Measurements from ENCODE around the gene NCAN. TPM values are rescaled to one million over a fixed set of nuclear protein-coding genes. Genes with fewer than 3 reads are reported as not detected.

NCAN gene
- total and polyA plus RNA-seq, 7 donors, result 0.03 TPM; not detected in 6

DNA sequence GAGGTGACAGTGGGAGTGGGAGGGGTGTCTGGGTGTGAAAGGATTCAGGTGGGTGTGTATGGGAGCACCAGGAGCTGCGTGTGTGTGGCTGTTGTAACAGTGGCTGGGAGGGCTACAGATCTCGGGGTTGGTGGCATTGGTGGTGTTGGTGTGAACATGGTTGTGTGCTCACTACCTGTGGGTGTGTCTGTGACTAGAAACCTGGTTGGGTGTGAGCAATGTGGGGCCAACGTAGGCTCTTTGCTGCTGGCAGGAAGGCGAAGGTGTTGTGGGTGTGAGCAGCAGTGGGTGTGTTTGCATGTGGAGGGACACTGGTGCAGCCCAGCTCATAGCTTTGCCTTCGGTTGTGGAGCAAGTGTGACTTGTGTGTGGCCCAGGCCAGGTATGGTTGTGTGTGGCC, 4.8 kb upstream of the NCAN start:
- intact Hi-C loops (cut with DNase I), result no loop called here
- Histone ChIP-seq H3K27ac (no peak overlapping the region), H3K9me3 (no peaks in the 10 kb centered on the region), H3K4me3 (no peak overlapping the region), H3K36me3 (ENCODE audit: insufficient read depth in 1 of 2, low read depth in 1 of 2) (peaks cover 0 to 4% of the 10 kb centered on the region in 2 donors), H3K27me3 (ENCODE audit: insufficient read depth in 3 of 3, low read length in 2 of 3) (peaks cover 0 to 23% (median 9%) of the 10 kb centered on the region in 3 donors), H3K4me1 (peaks cover 10% of the 10 kb centered on the region)
- TF ChIP-seq, protein P1, sequence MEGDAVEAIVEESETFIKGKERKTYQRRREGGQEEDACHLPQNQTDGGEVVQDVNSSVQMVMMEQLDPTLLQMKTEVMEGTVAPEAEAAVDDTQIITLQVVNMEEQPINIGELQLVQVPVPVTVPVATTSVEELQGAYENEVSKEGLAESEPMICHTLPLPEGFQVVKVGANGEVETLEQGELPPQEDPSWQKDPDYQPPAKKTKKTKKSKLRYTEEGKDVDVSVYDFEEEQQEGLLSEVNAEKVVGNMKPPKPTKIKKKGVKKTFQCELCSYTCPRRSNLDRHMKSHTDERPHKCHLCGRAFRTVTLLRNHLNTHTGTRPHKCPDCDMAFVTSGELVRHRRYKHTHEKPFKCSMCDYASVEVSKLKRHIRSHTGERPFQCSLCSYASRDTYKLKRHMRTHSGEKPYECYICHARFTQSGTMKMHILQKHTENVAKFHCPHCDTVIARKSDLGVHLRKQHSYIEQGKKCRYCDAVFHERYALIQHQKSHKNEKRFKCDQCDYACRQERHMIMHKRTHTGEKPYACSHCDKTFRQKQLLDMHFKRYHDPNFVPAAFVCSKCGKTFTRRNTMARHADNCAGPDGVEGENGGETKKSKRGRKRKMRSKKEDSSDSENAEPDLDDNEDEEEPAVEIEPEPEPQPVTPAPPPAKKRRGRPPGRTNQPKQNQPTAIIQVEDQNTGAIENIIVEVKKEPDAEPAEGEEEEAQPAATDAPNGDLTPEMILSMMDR (IDR thresholded peaks at IDR 0.05), result no peak
- ATAC-seq (no peak), DNase-seq (no peak)
- WGBS, 3 donors, result 63 to 67% (median 64%) methylated on average over 5 of the region's 5 CpGs

DNA sequence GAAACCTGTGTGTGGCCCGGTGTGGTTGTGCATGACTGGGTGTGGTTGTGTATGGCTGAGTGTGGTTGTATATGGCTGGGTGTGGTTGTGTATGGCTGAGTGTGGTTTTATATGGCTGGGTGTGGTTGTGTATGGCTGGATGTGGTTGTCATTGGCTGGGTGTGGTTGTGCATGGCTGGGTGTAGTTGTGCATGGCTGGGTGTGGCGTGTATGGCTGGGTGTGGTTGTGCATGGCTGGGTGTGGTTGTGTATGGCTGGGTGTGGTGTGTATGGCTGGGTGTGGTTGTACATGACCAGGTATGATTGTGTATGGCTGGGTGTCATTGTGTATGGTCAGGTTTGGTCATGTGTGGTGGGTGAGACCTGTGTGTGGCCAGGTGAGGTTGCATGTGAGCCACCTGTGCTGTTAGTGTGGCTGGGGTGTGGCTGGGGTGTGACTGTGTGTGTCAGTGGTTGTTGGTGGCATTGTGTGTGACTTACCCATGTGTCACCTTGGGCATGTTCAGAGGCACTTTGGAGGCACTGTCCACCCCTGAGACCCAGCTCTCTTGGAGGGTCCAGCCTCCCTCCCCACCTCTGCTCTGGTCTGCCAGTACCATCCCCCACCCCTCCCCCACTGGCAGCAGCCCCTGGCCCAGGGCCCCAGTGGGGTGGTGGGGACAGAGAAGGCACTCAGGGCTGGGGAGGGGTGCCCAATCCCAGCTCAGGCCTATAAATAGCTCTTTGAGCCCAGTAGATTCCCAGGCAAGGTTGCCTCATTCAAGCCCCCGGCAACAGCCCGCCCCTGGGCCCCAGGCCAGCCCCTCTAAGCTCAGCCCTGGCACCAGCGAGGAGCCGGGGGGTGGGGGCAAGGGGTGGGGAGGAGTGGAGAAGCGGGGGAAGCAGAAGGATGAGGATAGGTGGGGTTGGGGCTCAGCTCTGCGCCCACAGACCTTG, 3.9 kb upstream of the NCAN start:
- TF ChIP-seq, protein P1 (IDR thresholded peaks at IDR 0.05), result no peak
- Histone ChIP-seq H3K4me3 (no peak overlapping the region), H3K4me1 (peaks cover under 1% of the 10 kb centered on the region), H3K9me3 (no peaks in the 10 kb centered on the region), H3K27me3 (ENCODE audit: insufficient read depth in 3 of 3, low read length in 2 of 3) (peaks cover 0 to 33% (median 16%) of the 10 kb centered on the region in 3 donors), H3K36me3 (ENCODE audit: insufficient read depth in 1 of 2, low read depth in 1 of 2) (no peaks in the 10 kb centered on the region), H3K27ac (no peak overlapping the region)
- ATAC-seq, result no peak
- intact Hi-C loops (cut with DNase I), result no loop called here
- 41 to 80% (median 45%) methylated on average over 4 to 8 of the region's 8 CpGs for WGBS, 3 donors
- no peak for DNase-seq

DNA sequence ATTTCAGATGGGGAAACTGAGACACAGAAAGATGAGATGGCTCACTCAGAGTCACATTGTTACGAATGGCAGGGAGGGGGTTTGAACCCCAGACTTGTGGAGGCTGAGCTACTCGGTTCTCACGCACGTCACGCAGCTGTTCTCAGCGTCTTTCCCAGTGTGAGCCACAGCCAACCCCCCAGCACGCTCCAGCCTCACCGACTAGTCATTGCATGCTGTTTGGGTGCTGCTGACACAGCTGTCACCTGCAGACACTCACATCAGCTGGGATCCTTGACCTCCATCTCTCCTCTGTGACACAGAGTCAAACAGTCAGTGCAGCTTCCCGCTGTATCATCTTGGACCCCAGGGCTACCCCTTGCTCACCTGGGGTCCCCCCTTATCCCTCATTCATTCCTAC, 2.4 kb upstream of the NCAN start:
- no peaks in the 10 kb centered on the region for H3K36me3 ChIP-seq (ENCODE audit: insufficient read depth in 1 of 2, low read depth in 1 of 2)
- DNase-seq (no peak), ATAC-seq (no peak)
- H3K27me3 ChIP-seq (ENCODE audit: insufficient read depth in 3 of 3, low read length in 2 of 3), result peaks cover 0 to 48% (median 22%) of the 10 kb centered on the region in 3 donors
- no peaks in the 10 kb centered on the region for H3K4me1 ChIP-seq
- WGBS, 3 donors, result 34 to 39% (median 35%) methylated on average over 9 of the region's 9 CpGs
- H3K27ac ChIP-seq, result no peak overlapping the region
- no peak overlapping the region for H3K4me3 ChIP-seq
- intact Hi-C loops (cut with DNase I), result no loop called here
- H3K9me3 ChIP-seq, result no peaks in the 10 kb centered on the region
- TF ChIP-seq, protein P1 (IDR thresholded peaks at IDR 0.05), result no peak

DNA sequence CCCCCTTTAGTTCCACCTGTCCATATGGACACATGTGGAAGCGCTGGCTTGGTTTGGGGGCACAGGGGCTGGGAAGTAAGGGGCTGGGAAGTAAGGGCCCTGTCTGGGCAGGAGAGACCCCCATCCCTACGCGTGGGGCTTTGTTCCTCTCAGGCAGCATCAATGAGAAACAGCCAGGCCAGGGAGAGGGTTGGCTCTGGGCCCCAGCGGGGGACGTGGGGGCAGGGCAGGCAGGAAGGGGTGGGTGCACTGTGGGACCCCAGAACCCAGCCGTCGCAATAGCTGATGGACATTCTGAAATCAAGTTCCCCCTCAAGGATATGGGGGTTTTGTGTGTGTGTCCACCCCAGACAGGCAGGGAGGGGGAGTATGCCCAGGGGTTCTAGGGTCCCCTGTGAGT, 1.2 kb downstream of the NCAN start:
- no peak for DNase-seq
- intact Hi-C loops (cut with DNase I), result no loop called here
- peaks cover 0 to 61% (median 25%) of the 10 kb centered on the region in 3 donors for H3K27me3 ChIP-seq (ENCODE audit: insufficient read depth in 3 of 3, low read length in 2 of 3)
- 7 to 12% (median 11%) methylated on average over 7 of the region's 7 CpGs for WGBS, 3 donors
- H3K4me1 ChIP-seq, result no peaks in the 10 kb centered on the region
- no peak overlapping the region for H3K27ac ChIP-seq
- H3K4me3 ChIP-seq, result no peak overlapping the region
- TF ChIP-seq, protein P1 (IDR thresholded peaks at IDR 0.05), result no peak
- ATAC-seq, result no peak
- no peaks in the 10 kb centered on the region for H3K36me3 ChIP-seq (ENCODE audit: insufficient read depth in 1 of 2, low read depth in 1 of 2)
- no peaks in the 10 kb centered on the region for H3K9me3 ChIP-seq
